DMS53 treated with DMSO at 0.1 percent for 48 hours (cell line): ENCODE results near the gene ZNF615.
"Not testable (repeated sequence)": the region's sequence is repeated elsewhere in the genome, so short reads cannot be mapped to it uniquely, and the experiment has no call there.

Experiments
- DNase-seq: peaks from one replicate; lab custom pipeline; 2025; ENCODE audit not compliant: unreplicated experiment; lab: John Stamatoyannopoulos, UW

The ZNF615 gene

DNA sequence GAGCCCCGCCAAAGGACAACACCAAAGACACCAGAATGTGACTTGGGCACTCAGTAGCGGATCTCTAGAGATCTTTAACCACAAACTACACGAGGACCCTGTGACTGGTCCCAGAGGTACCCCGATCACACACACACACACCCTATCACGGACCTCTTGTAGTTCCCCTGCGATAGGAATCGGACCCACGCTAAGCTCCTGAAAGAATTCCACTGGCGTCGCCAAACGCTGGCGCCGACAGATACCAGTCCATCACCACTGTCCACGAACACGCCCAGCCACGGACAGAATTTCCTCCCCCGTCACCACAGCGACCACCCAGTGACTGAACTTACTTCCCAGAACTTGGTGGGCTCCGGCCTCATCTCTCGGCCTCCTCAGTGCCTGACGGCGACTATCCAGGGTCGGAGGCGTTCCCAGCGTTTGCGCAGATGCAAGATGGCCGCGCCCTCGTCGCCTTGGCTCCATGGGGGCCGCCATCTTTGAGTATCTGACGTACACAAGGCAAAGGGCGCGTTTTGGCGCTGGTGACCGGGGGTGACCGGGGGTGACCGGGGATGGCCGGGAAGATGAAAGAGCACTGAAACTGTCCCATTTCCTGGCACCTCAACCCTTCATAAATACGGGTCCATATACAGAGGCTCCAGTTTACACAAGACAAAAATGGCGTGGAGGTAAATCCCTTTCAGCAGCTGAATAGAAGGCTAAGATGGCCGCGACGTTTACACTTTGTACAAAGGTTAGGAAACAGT is at the start of gene ZNF615:
Gene ZNF615 (minus strand): TSS at position 406 of the 752 bp plus-strand sequence. CDS start 4,500 bp downstream, outside the sequence.
- peak; percentile 68 for DNase-seq

DNA sequence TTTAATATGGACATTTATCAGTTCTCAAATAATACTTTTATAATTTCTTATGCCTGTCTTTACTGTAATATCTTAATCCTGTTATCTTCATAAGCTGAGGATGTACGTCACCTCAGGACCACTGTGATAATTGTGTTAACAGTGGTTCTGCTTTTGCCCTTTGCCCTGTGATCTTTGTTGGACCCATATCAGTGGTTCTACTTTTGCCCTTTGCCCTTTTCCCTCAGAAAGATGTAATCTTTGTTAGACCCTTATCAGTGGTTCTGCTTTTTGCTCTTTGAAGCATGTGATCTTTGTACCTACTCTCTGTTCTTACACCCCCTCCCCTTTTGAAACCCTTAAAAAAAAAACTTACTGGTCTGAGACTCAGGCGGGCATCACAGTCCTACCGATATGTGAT is 48.5 kb upstream of the ZNF615 start:
- DNase-seq: not testable (repeated sequence)

DNA sequence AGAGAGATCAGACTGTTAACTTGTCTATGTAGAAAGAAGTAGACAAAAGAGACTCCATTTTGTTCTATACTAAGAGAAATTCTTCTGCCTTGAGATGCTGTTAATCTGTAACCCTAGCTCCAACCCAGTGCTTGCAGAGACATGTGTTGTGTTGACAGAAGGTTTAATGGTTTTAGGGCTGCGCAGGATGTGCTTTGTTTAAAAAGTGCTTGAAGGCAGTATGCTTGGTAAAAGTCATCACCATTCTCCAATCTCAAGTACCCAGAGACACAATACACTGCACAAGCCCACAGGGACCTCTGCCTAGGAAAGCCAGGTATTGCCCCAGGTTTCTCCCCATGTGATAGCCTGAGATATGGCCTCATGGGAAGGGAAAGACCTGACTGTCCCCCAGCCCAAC is 43.7 kb upstream of the ZNF615 start:
- DNase-seq: peak; percentile 89

DNA sequence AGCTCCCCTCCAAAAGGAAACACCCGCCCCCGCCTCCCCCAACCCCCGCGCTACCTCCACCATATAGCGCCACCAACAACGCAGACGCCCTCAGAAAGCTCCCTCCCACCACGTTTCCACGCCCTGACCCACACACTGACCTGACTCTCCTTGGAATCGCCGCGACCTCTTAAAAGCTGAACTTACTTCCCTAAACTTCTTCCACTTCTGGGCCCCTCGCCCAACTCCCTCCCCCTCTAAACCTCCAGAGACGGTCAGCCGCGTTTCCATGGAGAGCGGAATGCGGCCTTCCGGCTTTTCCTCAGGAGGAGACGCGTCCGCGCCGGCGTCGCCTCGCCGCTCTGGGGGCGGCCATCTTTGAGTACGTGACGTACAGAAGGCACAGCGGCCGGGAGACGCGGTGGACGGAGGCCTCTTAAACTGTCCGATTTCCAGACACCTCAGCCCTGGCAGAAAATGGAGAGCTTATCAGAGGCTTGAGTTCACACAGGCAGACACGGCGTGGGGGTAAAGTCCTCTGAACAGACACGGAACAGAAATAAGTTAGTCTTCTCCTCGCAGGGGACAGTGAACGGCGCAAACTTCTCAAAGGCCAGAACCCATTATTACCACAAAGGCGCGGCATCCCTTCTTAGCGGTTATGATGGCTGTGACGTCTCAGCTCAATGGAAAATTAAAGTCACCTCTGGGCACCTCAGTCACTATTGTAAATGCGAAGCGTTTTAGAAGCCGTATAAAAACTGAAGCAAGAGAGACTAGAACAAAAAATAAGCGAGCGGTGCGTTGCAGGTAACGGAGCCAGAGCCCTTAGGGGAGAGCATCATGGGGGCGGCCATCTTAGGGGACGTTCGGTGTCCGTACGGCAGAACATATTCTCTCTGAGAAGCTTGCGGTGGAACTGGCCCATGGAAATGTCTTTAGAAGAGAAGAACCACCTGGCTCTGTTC is 40.8 kb upstream of the ZNF615 start, which contains the start of gene ZNF432:
Gene ZNF432 (minus strand): TSS at position 284 of the 947 bp plus-strand sequence. CDS start 1,970 bp downstream, outside the sequence.
- peak; percentile 81 for DNase-seq

DNA sequence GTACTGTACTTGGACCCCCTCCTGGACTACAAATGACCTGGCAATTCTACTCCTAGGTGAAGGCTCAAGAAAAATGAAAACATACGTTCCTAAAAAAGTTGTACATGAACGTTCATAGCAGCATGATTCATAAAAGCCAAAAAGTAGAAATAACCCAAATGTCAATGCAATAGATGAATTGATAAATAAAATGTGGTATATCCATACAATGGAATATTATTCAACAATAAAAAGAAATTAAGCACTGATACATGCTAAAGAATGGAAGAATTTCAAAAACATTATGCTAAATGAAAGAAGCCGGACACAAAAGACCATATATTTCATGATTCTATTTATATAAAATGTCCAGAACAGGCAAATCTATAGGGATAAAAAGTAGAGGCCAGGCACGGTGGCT is 31.2 kb upstream of the ZNF615 start:
- DNase-seq: no peak

DNA sequence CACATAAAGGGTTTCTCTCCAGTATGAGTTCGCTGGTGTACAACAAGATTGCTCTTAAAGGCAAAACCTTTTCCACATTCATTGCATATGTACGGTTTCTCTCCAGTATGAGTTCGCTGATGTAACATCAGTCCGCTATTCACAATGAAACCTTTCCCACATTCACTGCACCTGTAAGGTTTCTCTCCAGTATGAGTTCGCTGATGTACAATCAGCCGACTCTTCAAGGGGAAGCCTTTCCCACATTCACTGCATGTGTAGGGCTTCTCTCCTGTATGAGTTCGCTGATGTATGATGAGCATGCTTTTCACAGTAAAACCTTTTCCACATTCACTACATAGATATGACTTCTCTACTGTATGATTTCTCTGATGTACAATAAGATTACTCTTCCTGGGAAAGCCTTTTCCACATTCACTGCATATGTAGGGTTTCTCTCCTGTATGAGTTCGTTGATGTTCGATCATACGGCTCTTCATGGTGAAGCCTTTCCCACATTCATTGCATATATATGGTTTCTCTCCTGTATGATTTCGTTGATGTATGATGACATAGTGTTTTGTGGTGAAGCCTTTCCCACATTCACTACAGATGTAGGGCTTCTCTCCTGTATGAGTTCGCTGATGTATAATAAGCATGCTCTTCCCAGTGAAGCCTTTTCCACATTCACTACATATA is 26.2 kb upstream of the ZNF615 start:
- DNase-seq: no peak

DNA sequence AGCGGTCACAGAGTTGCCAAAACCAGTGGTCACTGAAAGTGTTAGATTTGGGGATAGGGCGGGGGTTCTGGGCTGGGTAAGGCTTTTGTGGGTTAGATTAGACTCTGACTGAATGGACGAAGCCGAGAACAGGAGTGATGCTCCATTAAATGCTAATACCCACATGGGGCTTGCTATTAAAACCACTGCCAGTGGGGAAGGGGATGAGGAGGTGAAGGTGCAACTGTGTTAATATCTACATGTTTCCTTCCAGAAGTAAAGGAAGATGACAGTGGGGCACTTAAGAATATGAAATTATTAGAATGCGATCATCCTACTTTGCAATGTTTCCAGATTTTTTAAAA is 20.7 kb upstream of the ZNF615 start:
- DNase-seq: peak; percentile 56

DNA sequence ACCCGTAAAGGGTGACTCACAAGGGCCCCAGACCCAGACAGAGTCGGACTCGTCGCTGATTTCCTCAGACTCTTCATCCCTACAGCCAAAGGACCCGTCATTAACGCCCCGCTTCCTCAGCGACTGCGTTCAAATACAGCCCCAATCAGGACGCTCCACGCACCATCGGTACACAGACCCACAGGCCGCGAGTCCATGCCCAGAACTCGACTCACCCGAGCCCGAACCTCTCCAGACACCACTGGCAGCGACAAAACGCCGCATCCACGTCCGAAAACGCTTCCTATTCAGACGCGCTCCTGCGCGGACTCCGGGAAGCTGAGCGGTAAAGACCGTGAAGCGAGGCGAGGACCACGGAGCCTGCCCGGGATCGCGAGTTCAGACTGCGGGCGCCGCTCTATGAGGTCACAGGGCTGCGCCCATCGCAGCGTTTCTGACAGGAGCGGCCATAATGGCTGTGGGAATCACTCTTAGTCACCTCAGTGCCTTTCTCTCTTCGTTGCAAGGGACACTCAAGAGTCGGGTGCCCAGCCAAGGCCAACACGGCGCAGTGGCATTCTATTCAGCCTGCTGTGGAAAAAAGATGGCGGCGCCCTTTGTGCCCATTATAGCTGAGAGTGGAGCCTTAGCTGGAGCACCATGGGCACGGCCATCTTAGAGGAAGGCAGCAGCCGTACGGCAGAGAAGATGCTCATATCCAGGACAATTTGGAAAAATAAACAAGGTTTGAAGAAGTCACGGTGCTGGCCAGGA is 20.2 kb upstream of the ZNF615 start, which contains the start of gene ZNF614:
Gene ZNF614 (minus strand): TSS at position 353 of the 753 bp plus-strand sequence. CDS start 2,634 bp downstream, outside the sequence.
- DNase-seq: peak; percentile 79

DNA sequence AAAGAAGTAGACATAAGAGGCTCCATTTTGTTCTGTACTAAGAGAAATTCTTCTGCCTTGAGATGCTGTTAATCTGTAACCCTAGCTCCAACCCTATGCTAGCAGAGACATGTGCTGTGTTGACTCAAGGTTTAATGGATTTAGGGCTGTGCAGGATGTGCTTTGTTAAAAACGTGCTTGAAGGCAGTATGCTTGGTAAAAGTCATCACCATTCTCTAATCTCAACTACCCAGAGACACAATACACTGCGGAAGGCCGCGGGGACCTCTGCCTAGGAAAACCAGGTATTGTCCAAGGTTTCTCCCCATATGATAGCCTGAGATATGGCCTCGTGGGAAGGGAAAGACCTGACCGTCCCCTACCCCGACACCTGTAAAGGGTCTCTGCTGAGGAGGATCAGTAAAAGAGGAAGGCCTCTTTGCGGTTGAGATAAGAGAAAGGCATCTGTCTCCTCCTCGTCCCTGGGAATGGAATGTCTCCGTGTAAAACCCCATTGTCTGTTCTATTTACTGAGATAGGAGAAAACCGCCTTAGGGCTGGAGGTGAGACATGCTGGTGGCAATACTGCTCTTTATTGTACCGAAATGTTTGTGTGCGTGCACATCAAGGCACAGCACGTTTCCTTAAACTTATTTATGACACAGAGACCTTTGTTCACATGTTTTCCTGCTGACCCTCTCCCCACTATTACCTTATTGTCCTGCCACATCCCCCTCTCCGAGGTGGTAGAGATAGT is 18.4 kb upstream of the ZNF615 start:
- peak; percentile 70 for DNase-seq

DNA sequence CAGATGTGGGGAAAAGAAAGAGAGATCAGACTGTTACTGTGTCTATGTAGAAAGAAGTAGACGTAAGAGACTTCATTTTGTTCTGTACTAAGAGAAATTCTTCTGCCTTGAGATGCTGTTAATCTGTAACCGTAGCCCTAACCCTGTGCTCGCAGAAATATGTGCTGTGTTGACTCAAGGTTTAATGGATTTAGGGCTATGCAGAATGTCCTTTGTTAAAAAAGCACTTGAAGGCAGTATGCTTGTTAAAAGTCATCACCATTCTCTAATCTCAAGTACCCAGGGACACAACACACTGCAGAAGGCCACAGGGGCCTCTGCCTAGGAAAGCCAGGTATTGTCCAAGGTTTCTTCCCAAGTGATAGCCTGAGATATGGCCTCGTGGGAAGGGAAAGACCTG is 16.5 kb upstream of the ZNF615 start:
- peak; percentile 76 for DNase-seq

DNA sequence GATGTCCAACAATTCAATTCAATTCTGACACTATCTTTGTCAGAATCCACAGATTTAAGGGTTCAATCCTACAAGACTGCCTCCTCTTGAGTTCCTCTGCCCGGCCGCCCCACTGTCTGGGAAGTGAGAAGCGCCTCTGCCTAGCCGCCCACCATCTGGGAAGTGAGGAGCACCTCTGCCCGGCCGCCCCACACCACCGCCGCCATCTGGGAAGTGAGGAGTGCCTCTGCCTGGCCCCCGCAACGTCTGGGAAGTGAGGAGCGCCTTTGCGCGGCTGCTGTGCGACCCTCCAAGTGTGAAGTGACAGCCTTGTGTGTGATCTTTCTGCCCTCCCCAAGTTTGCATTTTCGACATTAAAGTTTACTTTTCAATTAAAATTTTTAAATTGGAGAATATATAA is 14.2 kb upstream of the ZNF615 start:
- DNase-seq: no peak

DNA sequence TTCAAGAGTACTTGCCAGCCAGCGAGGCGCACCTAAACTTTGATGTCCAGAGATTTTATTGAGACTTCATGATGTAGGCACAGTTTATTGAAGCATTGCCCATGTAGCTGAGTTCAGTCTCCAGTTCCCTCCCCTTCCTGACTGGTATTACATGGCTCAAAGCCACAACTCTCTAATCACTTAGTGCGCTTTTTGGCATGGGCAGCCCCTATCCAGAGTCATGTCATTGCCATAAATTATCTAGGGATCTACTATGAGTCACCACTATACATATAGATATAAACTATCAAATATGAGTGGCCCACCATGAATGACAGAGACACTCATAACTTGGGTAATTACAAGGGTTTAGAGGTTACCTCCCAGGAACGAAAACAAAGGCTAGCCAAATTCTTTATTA is 12.5 kb upstream of the ZNF615 start:
- no peak for DNase-seq

DNA sequence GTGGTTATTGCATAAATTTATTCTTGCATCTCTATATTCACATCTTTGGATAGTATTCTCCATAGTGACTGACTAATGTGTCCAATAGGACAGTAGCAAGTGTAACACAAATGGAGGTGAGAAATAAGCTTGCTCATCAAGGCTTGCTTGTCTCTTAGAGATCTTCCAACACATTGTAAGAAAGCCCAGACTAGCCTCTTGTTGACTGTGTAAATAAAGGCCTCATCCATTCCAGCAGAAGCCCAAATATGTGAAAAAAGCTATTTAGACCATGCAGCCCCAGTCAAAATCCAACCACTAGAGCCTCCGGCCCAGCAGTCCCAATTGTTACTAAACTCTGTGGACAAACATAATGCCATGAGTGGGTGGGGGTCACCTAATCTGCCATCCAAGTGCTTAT is 2.7 kb upstream of the ZNF615 start:
- no peak for DNase-seq

DNA sequence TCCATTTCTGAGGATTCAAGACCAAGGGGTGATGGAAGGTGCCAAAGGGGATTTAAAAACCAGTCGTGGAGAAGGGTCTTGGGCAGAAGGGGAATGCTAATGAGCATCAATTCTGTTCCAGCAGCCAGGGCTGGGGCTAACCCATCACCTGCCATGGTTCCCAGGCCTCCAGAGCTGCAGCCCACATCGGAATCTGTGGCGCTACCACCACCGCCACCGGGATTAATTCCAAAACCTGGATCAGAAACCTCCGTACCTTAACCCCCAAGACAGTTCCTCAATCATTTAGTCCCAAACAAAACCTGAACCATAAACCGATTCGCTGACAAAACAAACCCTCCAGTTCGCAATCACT is 583 bp downstream of the ZNF615 start:
- no peak for DNase-seq

DNA sequence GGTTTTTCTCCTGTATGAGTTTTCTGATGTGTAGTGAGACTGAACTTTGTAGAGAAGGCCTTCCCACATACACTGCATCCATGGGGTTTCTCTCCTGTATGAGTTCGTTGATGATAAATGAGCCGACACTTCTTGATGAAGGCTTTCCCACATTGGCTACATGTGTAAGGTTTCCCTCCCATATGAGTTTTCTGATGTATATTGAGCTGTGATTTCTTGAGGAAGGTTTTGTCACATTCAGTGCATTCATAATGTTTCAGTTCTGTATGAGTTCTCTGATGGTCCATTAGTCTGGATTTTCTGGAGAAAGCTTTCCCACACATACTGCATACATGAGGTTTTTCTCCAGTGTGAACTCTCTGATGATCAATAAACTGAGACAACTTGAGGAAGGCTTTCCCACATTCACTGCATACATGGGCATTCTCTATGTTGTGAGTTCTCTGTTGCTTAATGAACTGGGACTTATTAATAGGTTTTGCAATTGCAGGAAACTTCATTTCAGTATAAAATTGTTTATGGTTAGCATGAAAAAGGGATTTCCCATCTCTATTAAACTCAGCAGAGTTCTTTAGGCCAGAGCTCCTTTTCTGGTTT is 13.9 kb downstream of the ZNF615 start:
- DNase-seq: no peak

DNA sequence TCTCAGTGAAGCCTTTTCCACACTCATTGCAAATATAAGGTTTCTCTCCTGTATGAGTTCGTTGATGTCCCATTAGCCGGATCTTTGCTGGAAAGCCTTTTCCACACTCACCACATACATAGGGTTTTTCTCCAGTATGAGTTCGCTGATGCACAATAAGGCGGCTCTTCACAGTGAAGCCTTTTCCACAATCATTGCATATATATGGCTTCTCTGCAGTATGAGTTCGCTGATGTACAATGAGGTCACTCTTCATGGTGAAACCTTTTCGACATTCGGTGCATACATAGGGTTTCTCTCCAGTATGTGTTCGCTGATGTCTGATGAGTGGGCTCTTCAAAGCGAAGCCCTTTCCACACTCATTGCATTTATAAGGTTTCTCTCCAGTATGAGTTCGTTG is 14.6 kb downstream of the ZNF615 start:
- no peak for DNase-seq

DNA sequence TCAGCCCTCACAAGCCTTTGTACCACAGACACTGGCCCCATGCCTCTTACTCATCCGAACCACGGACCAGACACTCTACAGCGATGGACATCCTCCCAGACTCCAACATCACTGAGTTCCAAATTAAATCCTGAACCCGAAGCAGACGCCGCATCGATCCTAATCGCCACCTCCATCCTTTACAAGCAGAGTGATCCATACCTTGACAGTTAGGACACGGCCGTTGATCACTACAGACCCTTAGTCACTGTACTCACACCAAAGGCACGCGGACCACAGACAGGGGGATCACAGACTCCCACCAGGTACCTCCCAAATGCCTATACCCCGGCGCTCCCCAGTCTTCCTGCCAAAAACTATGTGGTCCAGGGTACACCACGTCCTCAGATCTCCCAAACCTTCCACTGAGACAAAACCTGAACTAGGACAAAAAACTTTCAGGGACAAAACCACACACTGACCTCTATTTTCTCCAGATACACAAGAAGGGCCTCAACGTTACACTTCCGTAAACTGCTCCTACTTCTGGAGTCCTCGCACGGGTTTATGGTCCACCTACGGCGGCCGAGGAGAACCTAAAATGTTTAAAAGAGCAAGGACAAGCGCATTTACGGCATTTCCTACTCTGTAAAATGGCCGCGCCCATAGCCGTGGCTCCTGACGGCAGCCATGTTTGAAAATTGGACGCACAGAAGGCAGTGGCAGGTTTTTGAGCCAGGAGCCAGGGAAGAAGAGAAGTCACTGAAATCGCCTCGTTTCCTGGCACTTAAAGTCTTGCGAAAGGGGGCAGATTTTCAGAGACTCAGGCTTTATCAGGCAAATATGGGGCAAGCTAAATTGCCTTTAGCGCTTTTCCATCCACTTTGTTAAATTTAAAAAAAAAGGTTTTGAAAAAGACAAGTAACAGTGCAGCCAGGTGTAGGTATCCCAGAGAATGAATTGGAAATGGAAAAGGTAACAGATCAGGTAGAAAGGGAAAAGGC is 21.4 kb downstream of the ZNF615 start, which contains the start of gene ZNF350:
Gene ZNF350 (minus strand): TSS at position 532 of the 983 bp plus-strand sequence. CDS start 12,480 bp downstream, outside the sequence.
- DNase-seq: peak; percentile 95

DNA sequence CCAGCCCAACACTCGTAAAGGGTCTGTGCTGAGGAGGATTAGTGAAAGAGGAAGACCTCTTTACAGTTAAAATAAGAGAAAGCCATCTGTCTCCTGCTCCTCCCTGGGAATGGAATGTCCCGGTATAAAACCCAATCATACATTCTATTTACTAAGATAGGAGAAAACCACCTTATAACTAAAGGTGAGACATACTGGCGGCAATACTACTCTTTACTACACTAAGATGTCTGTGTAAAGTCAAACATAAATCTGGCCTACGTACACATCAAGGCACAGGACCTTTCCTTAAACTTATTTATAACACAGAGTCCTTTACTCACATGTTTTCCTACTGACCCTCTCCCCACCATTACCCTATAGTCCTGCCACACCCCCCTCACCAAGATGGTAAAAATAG is 24.6 kb downstream of the ZNF615 start:
- no peak for DNase-seq
